ACHN (cell line): ENCODE results near the gene ASCC3.

Experiments used
- DNase-seq: peaks from one replicate; pipeline ENCODE4 v3.0.0-alpha.2; 2015
- in situ Hi-C: cut with HindIII; loops from 2 replicates; pipeline ENCODE4 v1.10.0; 2017; ENCODE audit warnings: low sequenced_read_pairs, low pct_ligation_motif_present, low pct_unique_long_range_greater_than_20kb

ASCC3 gene, protein sequence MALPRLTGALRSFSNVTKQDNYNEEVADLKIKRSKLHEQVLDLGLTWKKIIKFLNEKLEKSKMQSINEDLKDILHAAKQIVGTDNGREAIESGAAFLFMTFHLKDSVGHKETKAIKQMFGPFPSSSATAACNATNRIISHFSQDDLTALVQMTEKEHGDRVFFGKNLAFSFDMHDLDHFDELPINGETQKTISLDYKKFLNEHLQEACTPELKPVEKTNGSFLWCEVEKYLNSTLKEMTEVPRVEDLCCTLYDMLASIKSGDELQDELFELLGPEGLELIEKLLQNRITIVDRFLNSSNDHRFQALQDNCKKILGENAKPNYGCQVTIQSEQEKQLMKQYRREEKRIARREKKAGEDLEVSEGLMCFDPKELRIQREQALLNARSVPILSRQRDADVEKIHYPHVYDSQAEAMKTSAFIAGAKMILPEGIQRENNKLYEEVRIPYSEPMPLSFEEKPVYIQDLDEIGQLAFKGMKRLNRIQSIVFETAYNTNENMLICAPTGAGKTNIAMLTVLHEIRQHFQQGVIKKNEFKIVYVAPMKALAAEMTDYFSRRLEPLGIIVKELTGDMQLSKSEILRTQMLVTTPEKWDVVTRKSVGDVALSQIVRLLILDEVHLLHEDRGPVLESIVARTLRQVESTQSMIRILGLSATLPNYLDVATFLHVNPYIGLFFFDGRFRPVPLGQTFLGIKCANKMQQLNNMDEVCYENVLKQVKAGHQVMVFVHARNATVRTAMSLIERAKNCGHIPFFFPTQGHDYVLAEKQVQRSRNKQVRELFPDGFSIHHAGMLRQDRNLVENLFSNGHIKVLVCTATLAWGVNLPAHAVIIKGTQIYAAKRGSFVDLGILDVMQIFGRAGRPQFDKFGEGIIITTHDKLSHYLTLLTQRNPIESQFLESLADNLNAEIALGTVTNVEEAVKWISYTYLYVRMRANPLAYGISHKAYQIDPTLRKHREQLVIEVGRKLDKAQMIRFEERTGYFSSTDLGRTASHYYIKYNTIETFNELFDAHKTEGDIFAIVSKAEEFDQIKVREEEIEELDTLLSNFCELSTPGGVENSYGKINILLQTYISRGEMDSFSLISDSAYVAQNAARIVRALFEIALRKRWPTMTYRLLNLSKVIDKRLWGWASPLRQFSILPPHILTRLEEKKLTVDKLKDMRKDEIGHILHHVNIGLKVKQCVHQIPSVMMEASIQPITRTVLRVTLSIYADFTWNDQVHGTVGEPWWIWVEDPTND (N-terminal part only)

DNA sequence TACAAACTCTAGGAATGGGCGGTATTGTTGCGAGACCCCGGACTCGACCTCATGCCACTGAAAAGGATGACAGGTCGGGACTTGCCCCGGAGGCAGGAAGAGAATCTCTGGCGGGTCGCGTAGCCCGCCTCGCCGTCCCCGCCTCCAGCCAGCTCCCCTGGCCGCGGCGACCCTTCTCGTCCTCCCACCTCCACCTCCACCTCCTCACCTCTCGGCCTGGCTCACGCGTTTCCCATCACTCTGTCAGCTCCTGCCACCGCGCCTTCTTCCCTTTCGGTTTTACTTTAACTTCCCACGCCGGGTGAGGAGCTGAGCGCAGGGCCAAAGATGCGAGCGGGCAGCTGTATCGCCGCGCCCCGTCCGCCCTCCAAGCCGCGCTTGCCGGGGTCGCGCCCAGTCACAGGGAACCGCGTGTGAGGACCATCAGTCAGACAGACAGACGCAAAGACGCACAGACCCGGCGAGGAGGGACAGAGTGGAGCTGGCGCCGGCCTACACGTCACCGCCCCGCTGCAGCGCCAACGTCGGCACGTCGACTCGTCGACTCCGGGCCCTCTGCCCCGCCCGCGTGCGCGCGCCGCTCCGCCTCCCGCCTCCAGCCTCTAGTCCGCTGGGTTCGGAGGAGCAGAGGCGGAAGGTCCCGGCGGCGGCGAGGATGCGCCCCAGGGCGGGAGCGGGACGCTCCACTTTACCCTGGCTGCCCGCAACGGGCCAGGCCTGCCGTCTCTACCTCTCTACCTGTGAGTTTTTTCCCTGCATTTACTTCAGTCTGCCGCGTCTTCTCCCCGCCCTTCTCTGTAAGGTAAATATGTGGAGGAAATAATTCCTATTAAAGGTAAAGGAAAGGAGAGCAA is at the start of gene ASCC3:
Gene ASCC3, minus strand, starts transcription at position 477 of the 854 bp plus-strand sequence. CDS start 13,332 bp downstream, outside the sequence.
- peak; percentile 89 for DNase-seq
- in situ Hi-C loops: no loop called here

DNA sequence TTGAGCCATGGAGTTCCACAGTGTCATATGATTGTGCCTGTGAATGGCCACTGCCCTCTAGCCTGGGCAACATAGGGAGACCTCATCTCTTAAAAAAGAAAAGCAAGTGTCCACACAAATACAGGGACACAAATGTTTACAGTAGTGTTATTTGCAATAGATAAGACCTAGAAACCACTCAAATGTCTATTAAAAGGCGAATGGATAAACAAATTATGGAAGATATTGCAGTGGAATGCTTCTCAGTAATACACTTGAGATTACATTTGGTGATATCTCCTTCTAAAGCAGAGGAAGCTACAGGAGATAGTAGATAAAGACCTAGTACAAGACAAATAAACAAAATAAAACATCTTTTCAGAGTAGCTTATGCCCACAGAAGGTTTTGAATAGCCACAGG is 44.6 kb upstream of the ASCC3 start:
- in situ Hi-C loops: no loop called here

DNA sequence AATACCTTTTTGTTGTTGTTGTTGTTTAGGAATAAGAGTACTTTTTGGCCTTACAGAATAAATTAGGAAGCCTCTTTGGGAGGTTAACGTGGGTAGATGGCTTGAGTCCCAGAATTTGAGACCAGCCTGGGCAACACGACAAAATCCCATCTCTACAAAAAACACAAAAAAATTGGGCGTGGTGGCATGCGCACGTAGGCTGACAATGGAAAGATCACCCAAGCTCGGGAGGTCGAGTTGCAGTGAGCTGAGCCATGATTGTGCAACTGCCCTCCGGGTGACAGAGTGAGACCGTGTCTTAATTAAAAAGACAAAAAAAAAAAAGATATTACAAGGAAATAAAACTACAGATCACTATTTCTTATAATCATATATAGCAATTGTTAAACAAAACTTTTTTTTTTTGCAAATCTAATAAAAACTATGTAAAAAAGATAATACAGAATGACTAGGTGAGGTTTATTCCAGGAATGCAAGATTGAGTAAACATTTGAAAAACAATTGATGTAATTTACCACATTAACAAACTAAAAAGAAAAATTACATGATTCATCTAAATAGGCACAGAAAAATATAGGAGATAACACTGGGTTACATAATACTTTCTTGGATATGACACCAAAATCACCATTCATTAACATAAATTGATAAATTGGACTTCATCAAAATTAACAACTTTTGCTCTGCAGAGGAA is 43.6 kb upstream of the ASCC3 start:
- in situ Hi-C loops: no loop called here
- no peak for DNase-seq

More for the DNA sequence above, 44.6 kb upstream of the ASCC3 start:
- no peak for DNase-seq

DNA sequence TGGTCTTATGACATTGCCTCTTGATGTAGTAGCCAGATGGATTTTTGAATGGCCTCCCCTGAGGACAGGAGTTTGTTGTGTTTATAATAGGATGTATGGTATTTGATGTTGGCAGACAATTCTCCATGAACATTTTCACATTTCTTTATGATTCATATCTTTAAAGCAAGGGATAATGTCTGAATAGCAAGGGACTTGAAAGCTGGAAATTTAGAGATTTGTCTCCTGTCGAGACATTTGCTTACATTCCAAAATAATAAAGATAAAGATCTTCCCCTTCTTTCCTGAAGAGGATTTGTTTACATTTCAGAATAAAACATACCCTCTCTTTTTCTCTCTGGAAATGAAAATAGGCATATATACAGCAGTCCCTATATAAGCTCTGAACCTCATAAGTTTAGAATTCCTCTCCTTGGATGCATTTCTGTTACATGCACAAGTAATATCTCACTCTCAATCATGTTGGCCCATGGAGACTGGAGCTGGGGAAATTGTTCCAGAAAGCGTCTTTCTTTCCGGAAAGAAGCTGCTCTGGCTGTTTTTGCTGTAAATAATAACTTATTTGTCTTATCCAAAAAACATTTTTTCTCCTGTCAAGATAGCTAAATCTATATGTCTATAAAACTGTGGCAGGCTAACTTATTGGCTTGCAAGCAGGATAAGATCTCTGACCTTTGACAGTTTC is 42.5 kb upstream of the ASCC3 start:
- DNase-seq: no peak
- in situ Hi-C loops: no loop called here

DNA sequence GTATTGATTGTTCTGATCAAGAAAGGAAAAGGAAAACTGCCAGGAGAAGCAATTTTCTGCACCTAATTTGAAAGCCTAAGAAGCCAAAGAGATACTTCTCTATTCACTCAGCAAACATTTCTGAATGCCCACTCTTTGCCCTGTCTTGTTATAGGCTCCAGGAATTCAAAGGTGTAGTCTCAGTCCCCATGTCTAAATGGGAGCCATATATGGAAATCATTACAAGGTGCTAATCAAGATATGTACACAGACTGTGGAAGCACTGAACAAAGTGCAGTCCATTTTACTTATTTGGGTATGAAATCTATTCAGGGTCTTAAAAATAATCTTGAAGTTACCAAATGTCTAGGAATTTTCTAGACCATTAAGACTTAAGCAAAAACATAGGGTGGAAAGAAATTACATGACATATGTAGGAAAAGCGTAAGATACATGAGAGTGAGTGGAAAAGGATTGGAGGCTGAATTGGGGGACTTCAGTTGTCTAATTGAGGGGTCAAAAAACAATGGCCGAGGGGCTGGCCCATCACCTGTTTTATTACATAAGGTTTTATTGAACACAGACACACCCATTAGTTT is 39.0 kb upstream of the ASCC3 start:
- in situ Hi-C loops: no loop called here
- no peak for DNase-seq

DNA sequence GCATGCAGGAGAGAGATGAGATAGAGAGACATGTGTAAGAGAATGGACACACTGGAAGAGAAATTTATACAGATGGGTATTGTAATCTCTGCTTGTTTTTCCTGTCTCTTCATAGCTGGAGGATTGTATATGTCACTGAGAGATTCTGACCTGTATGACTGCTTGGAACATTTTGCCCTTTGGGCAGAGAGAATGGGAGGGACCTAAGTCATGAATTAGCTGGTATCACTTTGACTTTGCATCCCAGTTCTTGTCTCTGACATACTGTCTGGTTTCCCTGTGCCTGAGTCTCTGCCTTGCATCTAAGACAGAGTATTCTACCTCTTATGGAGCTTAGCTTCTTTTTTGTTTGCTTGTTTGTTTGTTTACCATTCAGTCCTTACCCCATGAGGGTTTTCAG is 37.0 kb upstream of the ASCC3 start:
- DNase-seq: no peak
- in situ Hi-C loops: no loop called here

DNA sequence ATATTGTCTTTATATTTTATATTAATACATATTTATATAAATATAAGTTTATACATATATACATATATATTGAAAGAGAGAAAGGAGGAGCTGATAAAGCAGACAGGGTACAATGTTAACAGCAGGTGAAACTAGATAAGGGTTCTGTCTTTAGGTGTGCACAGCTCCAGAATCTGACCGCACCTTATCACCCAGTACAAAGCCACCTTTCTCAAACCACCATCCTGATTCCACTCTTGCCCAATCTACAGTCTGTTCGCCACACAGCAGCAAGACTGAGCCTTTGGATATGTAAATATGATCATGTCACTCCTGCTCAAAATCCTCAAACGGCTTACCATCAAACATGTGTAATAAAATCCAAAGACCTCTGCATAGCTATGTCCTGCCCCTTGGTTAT is 34.7 kb upstream of the ASCC3 start:
- in situ Hi-C loops: no loop called here
- DNase-seq: no peak

DNA sequence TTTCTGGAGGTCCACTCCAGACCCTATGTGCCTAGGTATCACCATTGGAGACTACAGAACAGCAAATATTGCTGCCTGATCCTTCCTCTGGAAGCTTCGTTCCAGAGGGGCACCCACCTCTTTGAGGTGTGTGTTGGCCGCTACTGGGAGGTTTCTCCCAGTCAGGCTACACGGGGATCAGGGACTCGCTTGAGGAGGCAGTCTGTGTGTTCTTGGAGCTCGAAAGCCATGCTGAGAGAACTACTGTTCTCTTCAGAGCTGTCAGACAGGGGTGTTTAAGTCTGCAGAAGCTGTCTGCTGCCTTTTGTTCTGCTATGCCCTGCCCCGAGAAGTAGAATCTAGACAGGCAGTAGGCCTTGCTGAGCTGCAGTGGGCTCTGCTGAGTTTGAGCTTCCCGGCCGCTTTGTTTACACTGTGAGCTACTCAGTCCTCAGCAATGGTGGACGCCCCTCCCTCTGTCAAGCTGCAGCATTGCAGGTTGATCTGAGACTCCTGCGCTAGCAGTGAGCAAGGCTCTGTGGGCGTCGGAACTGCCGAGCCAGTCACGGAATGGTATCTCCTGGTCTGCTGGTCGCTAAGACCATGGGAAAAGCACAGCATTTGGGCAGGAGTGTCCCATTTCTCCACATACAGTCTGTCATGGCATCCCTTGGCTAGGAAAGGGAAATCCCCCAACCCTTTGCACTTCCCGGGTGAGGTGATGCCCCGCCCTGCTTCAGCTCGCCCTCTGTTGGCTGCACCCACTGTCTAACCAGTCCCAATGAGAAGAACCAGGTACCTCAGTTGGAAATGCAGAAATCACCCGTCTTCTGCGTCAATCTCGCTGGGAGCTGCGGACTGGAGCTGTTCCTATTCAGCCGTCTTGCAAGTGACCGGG is 32.5 kb upstream of the ASCC3 start:
- DNase-seq: no peak
- in situ Hi-C loops: no loop called here

DNA sequence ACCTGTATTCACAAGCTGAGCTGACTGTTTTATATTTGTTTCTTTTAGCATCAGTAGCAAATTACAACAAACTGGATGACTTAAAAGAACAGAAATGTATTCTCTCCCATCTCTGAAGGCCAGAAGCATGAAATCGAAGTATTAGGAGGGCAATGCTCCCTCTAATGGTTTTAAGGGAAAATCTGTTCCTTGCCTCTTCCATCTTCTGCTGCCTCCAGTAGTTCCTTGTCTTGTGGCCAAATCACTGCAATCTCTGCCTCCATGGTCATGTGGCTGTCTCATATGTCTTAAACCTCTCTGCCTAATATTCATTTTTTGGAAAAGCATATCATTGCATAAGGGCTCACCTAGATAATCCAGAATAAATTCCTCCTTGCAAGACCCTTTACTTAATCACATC is 25.2 kb upstream of the ASCC3 start:
- in situ Hi-C loops: no loop called here
- no peak for DNase-seq

DNA sequence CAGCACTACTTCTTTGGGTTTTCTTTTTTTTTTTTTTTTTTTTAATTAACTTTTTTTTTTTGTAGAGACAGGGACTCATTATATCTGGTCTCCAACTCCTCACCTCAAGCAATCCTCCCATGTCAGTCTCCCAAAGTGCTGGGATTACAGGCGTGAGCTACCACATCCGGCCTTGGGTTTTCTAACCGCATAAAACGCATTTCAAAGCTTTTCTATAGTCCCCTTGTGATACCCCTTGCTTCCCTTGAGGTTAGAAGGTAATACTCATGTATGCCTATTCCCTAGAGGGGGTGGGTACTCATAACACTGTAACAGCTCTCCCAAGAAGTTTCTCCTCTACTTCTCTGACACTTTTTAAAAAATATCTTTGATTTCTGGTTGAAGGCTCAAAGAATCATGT is 23.9 kb upstream of the ASCC3 start:
- in situ Hi-C loops: no loop called here
- no peak for DNase-seq

DNA sequence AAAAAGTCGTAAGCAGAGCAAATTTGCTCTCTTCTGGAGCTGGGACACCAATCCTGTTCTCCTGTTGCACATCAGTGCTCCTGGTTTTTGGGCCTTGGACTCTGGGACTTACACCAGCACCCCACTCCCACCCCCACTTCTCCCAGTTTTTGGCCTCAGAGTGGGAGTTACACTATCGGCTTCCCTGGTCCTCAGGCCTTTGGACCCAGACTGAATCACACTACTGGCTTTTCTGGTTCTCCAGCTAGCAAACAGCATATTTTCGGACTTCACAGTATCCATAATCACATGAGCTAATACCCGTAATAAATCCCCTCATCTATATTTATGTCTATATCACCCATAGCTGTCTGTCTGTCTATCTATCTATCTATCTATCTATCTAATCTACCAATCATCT is 23.2 kb upstream of the ASCC3 start:
- in situ Hi-C loops: no loop called here
- DNase-seq: no peak

DNA sequence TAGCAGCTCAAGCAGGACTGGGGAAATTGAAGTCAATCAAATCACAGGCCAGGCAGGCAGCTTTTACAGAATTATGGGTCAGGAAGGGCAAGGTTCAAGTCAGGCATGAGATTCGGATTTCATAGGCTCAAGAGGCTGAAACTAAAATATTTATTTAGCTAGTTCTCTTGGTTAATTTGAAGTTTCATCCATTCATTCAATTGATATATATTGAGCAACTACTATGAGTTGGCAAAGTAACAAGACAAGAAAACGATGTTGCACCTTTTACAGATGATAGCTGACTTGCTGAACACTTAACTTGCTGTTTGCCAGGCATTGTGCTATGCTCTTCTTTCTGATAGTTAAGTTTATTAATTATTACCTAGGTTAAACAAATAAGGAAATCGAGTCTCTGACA is 20.5 kb upstream of the ASCC3 start:
- in situ Hi-C loops: no loop called here

DNA sequence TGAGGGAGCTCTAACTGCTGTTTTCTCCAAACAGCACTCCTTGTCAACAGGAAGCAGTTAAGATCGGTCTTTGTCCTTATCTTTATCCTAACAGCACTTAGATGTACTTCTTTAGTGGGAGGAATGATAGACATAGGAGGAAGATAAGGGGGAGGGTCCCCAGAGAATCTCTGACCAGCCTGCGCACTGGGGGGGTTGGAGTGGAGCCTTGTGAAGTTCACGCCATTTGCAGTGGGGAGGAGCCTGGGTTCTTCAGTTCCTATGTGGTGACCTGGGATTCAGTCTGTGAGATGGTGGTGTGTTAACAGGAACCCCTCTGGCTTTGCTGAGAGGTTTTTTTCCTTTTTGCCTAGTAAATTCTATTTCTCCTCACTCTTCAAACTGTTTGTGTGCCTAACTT is 18.1 kb upstream of the ASCC3 start:
- DNase-seq: no peak
- in situ Hi-C loops: no loop called here

More for the DNA sequence above, 20.5 kb upstream of the ASCC3 start:
- no peak for DNase-seq

DNA sequence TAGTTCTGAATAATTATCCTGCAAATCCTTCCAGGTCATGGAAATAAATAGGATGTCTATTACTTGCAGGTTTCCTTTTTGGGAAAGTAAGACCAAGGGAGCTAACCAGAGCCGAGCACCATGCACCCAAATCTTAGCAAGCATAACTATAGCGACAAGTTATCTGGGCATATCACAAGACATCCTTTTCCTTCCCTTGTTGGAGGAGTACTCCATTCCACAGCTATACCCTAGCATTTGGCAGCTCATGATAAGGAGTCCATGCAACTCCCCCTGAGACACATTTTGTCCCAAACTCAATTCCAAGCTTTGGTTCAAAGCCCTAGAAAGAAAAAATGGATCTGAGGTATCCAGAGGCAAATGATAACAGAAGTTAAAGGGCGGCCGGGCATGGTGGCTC is 16.5 kb upstream of the ASCC3 start:
- in situ Hi-C loops: no loop called here

DNA sequence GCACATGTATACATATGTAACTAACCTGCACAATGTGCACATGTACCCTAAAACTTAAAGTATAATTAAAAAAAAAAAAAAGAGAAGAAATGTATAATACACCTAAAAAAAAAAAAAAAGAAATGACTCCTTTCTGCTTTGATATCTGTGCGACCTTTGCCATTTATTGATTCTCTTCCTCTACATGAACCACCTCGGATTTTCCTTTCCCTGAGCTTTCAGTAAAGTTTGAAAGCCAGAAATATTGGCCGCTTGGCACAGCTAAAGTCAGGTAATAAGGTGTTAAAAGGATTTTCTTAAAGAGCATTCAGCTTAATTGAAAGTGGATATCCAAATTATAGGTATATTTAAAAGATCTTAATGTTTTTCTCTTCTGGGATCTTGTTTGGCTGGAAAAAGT is 12.6 kb upstream of the ASCC3 start:
- in situ Hi-C loops: no loop called here

More for the DNA sequence above, 16.5 kb upstream of the ASCC3 start:
- DNase-seq: no peak

DNA sequence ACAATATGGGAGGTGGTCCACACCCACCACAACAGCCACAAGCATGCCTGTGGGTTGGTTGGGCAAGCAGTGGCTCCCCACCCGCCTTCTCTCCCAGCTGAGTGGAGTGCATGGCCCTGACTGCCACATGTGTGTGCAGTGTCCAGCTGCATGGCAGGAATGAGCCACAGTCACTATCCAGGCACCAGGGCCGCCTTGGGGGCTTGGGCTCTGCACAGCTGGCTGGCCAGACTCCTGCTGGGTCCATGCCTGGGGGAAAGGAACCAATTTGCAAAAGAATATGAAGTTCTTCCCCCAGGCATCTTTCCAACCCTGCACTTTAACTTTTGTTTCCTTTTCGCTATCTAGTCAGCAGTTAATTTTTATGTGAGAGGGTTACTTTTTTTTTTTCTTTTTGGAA is 11.6 kb upstream of the ASCC3 start:
- in situ Hi-C loops: no loop called here
- no peak for DNase-seq

More for the DNA sequence above, 12.6 kb upstream of the ASCC3 start:
- DNase-seq: no peak
